ENCODE data around the gene COQ9.

Gene COQ9

GRCh38 chr16:57473176-57473840 is 26.0 kb downstream of the COQ9 start:
- no peak for DNase-seq

- no peak for DNase-seq
These were observed 26.6 kb downstream of the COQ9 start for GRCh38 chr16:57473906-57474305.

- DNase-seq, result no peak
These were observed 27.7 kb downstream of the COQ9 start for GRCh38 chr16:57474671-57475661.

- DNase-seq, result no peak
These were observed 28.5 kb downstream of the COQ9 start for GRCh38 chr16:57475711-57476339.

GRCh38 chr16:57476546-57477410 is 29.5 kb downstream of the COQ9 start:
- no peak for DNase-seq

- DNase-seq, result no peak
These were observed 30.4 kb downstream of the COQ9 start for GRCh38 chr16:57477531-57478202.

GRCh38 chr16:57478396-57479204 is 31.3 kb downstream of the COQ9 start:
- DNase-seq, result no peak

- no peak for DNase-seq
These were observed 32.1 kb downstream of the COQ9 start for GRCh38 chr16:57479205-57479975.

GRCh38 chr16:57479976-57480753 is 32.9 kb downstream of the COQ9 start:
- no peak for DNase-seq

GRCh38 chr16:57480754-57481230 is 33.5 kb downstream of the COQ9 start:
- no peak for DNase-seq

- DNase-seq, result no peak
These were observed 34.1 kb downstream of the COQ9 start for GRCh38 chr16:57481421-57481820.

GRCh38 chr16:57482845-57483545 is 35.7 kb downstream of the COQ9 start:
- DNase-seq, result no peak

GRCh38 chr16:57483725-57484514 is 36.6 kb downstream of the COQ9 start:
- DNase-seq, result no peak

- DNase-seq, result no peak
These were observed 37.3 kb downstream of the COQ9 start for GRCh38 chr16:57484515-57485005.

GRCh38 chr16:57485091-57485915 is 38.0 kb downstream of the COQ9 start:
- no peak for DNase-seq
